Gastroesophageal sphincter (tissue), 3 donors: Measurements from ENCODE around the gene SCN7A.

ENCODE experiments used
- EP300 ChIP-seq: sonication (generic); formaldehyde crosslinking; IDR thresholded peaks from one replicate; pipeline ENCODE4 v1.6.1; 2017; ENCODE audit warnings: antibody characterized with exemption, mild to moderate bottlenecking
- POLR2A ChIP-seq, 2 donors: fragments of 450-650 bp; IDR thresholded peaks; one replicate each; pipeline ENCODE4 v1.6.1; 2017; ENCODE audit warnings: antibody characterized with exemption in 2 of 2, mild to moderate bottlenecking in 2 of 2, moderate library complexity in 1 of 2
- POLR2AphosphoS5 ChIP-seq: sonication (generic); formaldehyde crosslinking; IDR thresholded peaks from one replicate; pipeline ENCODE4 v1.6.1; 2017; ENCODE audit warnings: antibody characterized with exemption
- TF ChIP-seq, protein P1 (sequence below), 4 experiments: fragments of 200-600 bp in 2 of 4; fragments of 450-650 bp in 2 of 4; sonication (generic) in 1 of 4; IDR thresholded peaks; one replicate each; pipeline ENCODE4 v1.5.1; 2017 to 2019; ENCODE audit warnings: antibody characterized with exemption in 4 of 4, mild to moderate bottlenecking in 2 of 4, moderate library complexity in 2 of 4

DNA sequence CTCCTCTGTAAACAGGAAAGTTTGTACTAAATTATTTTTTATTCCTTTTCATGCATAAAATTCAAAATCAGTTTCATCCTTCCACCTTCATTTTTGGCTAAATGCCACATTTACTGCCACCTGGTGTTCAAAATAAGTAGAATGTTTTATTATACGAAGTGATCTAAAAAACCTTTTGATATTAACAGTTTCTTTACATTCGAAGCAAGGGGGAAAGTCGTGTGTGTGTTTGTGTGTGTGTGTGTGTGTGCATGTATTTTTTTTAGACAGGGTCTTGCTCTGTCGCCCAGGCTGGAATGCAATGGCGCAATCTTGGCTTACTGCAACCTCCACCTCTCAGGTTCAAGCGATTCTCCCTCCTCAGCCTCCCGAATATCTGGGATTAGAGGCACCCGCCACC lies 109.3 kb downstream of the SCN7A start:
- TF ChIP-seq POLR2AphosphoS5 (no peak), EP300 (no peak), POLR2A (IDR thresholded peaks at IDR 0.05) (no peak)
- TF ChIP-seq, protein P1, sequence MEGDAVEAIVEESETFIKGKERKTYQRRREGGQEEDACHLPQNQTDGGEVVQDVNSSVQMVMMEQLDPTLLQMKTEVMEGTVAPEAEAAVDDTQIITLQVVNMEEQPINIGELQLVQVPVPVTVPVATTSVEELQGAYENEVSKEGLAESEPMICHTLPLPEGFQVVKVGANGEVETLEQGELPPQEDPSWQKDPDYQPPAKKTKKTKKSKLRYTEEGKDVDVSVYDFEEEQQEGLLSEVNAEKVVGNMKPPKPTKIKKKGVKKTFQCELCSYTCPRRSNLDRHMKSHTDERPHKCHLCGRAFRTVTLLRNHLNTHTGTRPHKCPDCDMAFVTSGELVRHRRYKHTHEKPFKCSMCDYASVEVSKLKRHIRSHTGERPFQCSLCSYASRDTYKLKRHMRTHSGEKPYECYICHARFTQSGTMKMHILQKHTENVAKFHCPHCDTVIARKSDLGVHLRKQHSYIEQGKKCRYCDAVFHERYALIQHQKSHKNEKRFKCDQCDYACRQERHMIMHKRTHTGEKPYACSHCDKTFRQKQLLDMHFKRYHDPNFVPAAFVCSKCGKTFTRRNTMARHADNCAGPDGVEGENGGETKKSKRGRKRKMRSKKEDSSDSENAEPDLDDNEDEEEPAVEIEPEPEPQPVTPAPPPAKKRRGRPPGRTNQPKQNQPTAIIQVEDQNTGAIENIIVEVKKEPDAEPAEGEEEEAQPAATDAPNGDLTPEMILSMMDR (IDR thresholded peaks at IDR 0.05) = peak; percentile 19 to 50 (median 42)
